GM12865 (cell line): Measurements from ENCODE around the gene MAP3K20.

ENCODE experiments used
- DNase-seq: peaks from one replicate; pipeline ENCODE4 v3.0.0; 2010; ENCODE audit warnings: low read depth
- H3K4me3 ChIP-seq: 2 replicates; pipeline ENCODE4 v1.5.1; 2011; ENCODE audit warnings: mild to moderate bottlenecking, low read depth, low read length, control low read depth
- CTCF ChIP-seq: IDR thresholded peaks from 2 replicates; pipeline ENCODE4 v1.5.1; 2011; ENCODE audit warnings: low read length, control low read depth, low read depth, inconsistent platforms; ENCODE audit not compliant: insufficient read depth; ENCODE audit errors: missing control alignments

MAP3K20 gene

GRCh38 chr2:173187941-173188788 is 112.5 kb downstream of the MAP3K20 start:
- no peak for TF ChIP-seq CTCF
- no peak for DNase-seq
- no peak overlapping the region for H3K4me3 ChIP-seq

GRCh38 chr2:173191601-173192000 is 116.0 kb downstream of the MAP3K20 start:
- no peak overlapping the region for H3K4me3 ChIP-seq
- no peak for TF ChIP-seq CTCF
- DNase-seq, result no peak

- DNase-seq, result no peak
- H3K4me3 ChIP-seq, result no peak overlapping the region
- TF ChIP-seq CTCF, result no peak
Observed at GRCh38 chr2:173192071-173192470, 116.4 kb downstream of the MAP3K20 start.

- H3K4me3 ChIP-seq, result no peak overlapping the region
- TF ChIP-seq CTCF, result no peak
- DNase-seq, result no peak
Observed at GRCh38 chr2:173193925-173194324, 118.3 kb downstream of the MAP3K20 start.

GRCh38 chr2:173195100-173195499 is 119.5 kb downstream of the MAP3K20 start:
- DNase-seq, result no peak
- TF ChIP-seq CTCF, result no peak
- no peak overlapping the region for H3K4me3 ChIP-seq

GRCh38 chr2:173196080-173196479 is 120.4 kb downstream of the MAP3K20 start:
- TF ChIP-seq CTCF, result no peak
- no peak for DNase-seq
- H3K4me3 ChIP-seq, result no peak overlapping the region

GRCh38 chr2:173196638-173197037 is 121.0 kb downstream of the MAP3K20 start:
- no peak overlapping the region for H3K4me3 ChIP-seq
- DNase-seq, result no peak
- no peak for TF ChIP-seq CTCF
